NCI-H526 treated with DMSO at 0.1 percent for 48 hours (cell line): Measurements from ENCODE around the gene STK38.
A peak's percentile ranks its signal among the peaks of the same experiment; 100 is the strongest.

ENCODE experiments used
- DNase-seq: peaks from one replicate; lab custom pipeline; 2025; lab: John Stamatoyannopoulos, UW

The STK38 gene

DNA sequence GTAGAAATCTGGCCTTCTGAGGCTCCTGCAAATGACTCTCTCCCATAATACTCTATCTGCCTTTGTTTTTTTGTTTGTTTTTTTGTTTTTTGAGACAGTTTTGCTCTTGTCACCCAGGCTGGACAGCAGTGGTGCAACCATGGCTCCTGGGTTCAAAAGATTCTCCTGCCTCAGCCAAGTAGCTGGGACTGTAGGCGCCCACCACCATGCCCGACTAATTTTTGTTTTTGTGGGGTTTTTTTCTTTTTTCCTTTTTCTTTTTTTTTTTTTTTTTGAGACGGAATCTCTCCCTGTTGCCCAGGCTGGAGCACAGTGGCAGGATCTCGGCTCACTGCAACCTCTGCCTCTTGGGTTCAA is 16.6 kb upstream of the STK38 start:
- no peak for DNase-seq

DNA sequence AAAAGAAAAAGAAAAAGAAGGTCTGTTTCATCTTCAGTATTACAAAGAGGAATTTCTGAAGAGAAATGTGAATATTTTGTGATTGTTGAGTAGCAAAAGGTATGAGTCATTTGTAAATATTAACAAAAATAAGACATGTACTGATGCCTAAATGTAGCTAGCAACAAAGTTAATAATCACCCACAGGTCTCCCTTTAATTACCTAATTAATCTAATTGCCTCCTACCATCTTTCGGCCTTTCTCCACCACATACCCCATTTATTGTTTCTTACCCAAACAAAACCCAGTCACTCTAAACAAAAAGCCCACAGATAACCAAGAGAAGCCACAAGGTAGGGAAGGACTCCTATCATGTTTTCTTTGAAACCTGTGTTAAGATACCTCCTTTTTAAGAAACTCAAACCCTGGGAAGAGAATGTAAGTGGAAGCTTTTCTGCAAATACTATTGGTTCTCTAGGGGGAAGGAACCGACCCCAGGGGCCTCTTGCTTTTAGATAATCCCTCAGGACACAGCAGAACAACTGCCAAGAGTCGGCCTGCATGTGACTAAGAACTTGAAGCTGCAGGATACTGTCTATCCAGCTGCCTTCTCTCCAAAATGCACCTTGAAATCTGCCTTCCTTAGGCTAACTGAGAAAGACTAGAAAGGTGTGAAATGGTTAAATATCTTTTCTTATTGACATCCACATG is 16.1 kb upstream of the STK38 start:
- no peak for DNase-seq

DNA sequence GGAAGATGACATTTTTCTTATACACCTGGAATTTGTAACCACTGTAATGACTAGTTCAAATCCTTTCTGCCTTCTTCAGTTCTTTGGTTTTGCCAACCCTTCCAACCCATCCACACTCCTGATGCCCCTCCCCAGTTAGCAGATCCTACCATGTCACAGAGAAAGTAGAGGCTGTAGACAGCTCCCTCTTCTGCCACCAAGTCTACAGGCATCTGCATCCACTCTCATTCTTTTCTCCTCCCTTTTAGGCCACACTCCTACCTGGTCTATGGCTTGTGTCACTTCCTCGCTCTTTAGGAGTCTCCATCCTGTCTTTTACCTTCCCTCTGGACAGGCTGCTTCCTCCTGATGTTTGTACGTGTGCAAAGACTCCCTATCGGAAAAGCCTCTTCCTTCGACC is 13.5 kb upstream of the STK38 start:
- no peak for DNase-seq

DNA sequence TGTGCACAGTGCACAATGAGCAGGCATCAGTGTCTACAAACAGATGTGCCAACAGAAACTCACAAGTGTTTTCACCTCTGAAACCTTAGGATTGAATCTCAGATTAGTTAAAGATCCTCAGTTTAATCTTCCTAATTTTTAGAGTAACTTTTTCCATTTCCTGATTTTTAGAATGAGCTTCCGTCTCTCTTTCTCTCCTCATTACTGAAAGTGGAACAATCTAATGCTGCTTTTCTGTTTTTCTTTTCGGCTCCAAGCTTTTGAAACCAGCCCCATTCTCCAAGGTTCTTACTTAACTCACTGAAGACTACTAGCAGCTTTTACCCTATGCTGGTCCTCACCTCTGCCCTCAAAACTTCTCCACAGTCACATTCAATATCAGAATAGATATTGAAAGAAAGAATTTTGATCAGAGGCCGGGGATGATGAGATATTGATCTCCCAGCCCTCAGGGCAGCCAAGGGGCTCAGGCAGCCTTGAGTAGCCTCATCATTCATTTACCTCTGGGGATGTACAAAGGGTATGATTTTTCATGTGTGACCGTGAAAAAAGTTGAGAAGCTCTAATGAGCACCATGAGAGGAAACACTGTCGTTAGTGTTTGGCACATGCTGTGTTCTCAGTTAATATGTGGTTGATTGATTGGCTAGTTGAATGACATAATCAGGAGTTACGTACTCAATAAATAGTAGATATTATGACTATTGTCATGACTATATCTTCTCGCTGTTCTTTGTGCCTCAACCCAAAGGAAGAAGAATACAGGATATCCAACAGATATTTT is 11.9 kb upstream of the STK38 start:
- DNase-seq = no peak

DNA sequence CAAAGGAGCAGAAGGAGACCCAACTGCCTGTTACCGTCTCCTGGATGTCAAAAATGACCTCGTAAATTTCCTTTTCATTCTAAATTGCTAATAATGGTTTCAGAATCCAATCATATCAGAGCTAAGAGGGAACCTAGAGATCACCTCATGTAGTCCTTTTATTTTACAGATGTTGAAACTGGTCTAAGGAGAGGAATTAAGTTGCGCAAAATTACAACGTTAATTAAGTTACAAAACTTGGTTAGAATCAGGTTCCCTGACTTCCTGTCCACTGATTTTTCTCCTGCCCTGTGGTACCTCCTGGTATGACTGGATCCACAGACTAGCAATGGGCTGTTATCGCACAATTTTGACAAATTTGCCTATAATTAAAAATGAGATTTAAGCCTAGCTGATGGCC is 9.0 kb upstream of the STK38 start:
- no peak for DNase-seq

DNA sequence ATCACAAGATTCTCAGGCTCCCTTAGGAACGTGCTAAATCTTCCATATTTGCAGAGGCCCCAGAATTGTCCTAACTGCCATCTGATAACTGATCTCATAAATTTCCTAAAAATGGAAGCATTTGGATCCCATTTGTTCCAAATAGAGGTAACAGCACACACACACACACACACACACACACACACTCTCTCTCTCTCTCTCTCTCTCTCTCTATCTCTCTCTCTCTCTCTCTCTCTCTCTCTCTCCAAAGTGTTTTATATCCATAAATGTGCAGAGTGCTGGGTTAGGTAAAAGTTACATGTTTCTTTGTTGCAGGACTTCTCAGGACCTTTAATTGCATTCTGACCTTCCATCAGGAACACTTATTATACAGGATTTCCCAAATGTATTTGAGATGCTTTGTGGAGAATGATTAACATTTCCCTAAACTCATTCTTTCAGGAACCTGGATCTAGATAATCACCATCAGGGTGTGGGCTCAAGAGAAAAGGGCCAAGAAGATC is 8.5 kb upstream of the STK38 start:
- peak; percentile 70 for DNase-seq

DNA sequence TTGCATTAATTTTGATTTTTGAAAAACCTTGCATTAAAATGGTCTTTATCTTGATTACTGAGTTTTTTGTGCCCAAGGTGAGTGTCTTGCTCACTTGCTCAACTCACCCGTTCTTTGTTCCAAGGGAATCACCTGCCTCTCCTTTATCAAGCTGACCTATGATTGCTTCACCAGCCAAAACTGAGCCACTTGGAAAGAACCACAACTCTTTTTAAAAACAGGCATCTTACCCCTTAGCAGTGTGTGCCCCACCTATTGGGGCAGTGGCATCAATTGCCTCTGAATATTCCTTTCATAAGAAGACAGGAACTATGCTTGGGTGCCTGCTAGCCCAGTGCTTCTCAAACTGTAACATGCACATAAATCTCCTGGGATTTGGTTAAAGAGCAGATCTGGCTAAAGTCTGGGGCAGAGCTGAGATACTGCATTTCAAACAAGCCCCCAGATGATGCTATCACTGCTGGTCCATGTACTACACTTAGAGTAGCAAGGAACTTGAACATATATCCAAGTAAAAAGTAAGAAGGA is 3.3 kb upstream of the STK38 start:
- peak; percentile 91 for DNase-seq

DNA sequence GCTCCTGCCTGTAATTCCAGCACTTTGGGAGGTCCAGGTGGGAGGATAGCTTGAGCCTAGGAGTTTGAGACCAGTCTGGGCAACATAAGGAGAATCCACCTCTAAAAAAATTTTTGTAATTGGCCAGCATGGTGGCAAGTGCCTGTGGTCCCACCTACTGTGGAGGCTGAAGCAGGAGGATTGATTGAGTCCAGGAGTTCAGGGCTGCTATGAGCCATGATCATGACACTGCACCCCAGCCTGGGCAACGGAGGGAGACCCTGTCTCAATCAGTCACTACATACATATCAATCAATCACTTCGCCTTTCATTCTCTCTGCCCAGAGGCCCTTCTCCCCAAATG is 1.1 kb upstream of the STK38 start:
- no peak for DNase-seq

DNA sequence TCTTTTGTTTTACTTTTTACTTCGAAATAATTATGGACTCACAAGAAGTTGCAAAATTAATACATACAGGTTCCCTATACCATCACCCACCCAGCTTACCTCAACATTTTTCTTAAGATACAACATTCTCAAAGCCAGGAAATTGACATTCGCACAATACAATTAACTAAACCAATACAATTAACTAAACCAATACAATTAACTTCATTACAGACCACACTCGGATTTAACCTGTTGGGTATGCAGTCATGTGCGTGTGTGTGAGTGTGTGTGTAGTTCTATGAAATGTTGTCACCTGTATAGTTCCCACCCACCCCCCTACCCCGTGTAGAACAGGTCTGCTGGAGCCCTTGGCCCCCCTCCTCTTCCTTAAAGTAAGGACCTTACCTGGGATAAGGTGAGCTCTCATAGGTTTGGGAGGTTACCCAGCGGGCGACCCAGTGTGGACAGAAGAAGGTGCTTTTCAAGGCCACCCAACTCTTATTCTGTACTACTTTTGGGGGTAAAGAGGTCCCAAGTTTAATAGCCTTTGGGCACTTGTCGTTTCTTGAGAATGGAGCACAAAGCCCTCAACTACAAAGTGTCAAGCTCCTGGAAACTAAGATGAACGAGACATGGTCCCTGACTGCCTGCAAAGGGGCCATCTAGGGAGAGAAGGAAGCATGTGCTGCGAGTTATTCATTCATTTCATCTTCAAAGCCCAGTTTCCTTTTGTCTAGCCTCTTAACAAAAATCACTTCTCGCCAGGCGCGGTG is 544 bp upstream of the STK38 start:
- DNase-seq = no peak

DNA sequence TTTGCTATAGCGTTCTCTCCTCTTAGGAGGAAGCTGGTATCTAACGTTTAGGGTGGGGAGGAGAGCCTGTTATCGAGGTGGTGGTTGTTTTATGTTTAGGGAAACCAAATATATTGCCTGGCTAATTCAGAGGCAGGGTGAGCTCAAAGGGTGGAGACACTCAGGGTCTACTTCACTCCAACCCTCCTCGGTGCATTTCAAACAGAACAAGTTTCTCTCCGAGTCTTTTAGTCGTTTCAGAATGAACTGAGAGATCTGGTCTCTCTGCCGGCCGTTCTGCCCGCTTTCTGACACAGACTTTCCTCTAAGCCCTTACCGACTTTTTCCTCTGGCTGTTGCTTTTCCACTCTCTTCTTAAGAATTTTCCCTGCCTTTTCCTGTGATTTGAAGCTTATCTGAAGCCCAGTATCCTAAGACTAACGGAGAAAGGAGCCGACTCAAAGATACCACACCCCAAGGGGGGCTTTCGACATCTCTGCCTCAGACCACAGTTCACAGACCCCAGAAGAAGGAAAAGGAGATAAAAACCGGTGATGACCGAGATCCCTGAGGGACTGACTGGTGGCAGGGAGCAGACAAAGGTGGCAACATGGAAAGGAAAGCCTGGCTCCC is 865 bp downstream of the STK38 start:
- DNase-seq = peak; percentile 41

DNA sequence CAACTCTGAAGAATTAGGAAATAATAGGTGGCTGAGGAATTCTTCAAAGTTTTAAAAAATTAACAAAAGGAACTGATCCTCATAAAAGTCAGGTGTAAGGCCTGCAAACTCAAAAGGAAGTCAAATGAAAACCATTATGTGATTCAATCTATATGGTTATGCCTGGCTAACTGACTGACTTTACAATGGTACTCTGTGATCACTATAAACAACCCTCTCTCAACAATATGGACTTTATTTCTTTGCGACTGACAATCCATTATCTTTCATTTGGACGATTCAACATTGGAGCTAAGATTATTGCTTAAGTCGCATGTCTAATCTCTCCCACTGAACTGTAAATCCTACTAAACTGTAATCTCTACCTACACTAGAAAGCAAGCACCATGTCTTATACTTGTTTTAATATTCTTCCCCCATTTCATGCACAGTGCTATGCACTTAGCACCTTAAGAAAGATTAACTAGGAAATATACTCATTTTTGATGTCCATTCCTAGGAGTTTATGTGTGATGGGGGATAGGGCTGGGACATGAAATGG is 1.4 kb downstream of the STK38 start:
- DNase-seq = no peak

DNA sequence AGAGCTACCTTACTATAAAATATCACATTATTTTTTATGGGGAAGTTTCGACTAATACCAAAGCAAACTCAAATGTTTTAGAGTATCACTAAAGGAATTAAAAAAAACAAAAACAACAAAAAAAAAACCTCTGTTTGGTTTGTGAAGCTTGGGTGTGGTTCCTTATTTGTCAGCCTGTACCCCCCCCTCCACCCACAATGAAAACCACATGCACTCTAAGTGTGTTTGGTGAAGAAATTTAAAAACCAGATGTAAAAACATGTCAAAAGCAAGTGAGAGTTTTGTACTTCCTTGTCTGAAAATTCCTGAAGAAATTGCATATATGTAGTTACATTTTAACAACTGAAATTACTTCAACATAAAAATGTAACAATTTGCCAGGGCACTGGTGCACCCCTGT is 3.1 kb downstream of the STK38 start:
- no peak for DNase-seq

DNA sequence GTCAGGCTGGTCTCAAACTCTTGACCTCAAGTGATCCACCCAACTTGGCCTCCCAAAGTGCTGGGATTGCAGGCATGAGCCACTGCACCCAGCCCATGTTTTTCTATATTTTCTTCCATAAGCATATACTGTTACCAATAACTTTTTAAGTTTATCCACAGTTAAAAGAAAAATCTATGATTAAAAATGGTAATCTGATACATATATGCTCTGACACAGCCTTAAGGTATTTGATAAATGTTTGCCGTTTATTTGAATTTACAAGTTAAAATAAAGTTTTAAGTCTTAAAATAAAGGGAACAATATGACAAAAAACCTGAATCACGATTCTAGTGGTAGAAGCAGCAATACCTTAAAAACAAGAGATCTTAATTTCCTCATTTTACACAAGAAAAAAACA is 5.2 kb downstream of the STK38 start:
- DNase-seq = no peak

DNA sequence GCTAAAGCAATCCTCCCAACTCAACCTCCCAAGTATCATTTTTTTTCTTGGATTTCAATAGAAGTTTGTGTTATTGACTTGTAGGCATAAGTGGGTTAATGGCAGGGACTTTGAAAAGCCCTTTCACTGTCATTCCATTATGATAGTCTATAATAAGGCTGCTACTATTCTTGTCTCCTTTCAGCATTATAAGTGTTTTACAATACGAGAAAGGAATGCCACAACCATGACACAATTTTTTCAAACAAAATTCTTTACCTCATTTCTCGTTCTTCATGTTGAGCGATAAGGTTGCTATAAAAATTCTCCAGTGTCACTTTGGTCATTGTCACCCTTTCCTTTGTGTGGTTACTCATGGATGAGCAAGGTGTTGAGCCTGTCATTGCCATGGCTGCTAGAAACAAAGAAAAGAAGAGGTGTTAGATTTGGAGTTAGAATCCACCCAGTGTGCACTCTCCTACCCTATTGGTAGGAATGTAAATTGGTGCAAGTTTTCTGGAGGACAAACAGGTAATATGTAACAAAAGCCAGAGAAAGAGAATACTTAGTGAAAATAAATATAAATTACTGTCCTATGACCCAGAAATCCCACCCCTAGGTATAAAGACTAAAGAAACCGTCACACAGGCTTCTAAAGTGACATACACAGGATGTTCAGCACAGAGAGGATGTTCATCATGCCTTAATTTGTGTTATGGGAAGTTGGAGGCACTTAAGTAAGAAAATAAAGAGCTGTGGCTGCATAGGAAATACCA is 7.3 kb downstream of the STK38 start:
- no peak for DNase-seq

DNA sequence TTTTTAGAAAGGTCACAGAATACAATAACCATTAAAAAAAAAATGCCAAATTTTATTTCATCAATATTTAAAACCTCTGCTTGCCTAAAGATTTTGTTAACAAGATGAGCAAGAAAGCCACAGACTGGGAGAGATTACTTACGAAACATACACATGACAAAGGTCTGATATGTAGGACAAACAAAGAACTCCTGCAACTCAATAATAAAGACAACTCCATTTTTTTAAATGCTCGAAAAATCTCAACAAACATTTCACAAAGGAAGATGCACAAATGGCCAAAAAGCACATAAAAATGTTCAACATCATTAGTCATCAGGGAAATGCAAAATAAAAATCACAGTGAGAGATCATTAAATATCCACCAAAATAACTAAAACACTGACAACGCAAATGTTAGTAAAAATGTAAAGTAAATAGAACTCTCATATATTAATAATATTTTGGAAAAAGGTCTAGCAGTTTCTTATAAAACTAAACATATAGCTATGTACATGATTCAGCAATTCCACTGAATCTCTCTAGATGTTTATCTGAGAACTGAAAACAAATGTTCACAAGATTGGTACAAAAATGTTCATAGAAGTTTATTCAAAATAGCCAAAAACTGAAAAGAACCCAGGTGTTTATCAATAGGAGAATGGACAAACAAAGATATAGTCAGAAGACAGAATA is 10.3 kb downstream of the STK38 start:
- no peak for DNase-seq

DNA sequence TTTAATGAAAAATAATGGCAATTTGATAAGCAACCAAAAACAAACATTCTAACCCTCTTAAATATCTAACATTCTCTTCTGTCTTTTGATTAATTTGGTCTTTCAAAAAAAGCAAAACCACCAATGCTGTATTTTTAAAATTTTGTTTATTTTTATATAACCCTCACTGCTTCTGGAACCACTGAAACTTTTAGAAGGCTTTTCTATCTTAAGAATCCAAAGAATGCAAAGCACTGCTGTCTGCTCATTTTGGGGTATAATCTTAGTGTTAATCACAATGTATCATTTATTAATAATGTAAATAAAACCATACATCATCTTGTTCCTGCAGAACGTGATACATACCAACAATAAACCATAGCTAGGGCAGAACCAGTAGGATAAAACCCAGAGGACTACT is 14.0 kb downstream of the STK38 start:
- DNase-seq = no peak

DNA sequence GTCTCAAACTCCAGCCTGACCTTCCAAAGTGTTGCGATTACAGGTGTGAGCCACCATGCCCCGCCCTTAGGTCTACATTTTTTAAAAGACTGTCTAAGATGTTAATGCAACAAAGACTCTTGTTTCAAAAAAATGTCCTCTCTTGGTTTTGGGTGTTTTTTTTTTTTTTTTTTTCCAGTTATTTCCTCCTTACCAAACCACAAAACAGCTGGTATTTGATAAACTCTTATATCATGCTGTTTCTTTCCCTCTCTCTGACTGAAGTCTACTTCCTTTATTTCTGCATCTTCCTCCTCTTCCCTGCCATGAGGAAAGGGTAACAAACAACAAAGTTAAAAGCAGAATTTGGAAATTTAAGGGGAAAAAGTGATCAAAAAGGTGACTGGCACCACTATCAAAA is 21.2 kb downstream of the STK38 start:
- no peak for DNase-seq

DNA sequence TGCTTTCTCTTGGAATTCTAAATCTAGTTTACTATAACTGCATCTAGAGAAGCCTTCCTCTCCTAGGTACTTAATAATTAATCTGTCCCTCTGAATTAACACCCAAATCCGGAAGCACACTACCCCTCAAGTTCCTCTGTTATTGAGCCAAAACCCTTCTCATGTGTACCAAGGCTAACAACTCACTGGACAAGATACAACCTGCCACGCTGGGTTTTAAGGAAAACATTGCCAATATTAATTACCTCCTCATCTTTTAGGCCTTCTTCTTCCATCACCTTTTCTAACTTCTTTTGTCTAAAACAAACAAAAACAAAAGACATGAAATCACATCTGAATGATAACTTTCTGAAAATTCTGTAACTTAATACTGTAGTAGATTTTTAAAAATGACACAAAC is 21.9 kb downstream of the STK38 start:
- no peak for DNase-seq

DNA sequence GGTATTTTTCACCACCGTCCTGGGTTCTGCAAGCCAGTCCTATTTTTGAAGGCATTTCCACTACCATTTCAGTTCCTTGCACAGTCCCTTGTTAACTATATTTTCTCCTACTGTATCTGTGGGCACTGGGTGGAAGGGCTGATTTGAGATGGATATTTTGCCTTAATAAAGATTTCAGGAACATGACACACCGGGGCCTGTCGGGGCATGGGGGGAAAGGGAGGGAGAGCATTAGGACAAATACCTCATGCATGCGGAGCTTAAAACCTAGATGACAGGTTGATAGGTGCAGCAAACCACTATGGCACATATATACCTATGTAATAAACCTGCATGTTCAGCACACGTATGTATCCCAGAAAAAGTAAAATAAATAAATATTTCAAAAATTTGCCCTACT is 22.4 kb downstream of the STK38 start:
- no peak for DNase-seq

DNA sequence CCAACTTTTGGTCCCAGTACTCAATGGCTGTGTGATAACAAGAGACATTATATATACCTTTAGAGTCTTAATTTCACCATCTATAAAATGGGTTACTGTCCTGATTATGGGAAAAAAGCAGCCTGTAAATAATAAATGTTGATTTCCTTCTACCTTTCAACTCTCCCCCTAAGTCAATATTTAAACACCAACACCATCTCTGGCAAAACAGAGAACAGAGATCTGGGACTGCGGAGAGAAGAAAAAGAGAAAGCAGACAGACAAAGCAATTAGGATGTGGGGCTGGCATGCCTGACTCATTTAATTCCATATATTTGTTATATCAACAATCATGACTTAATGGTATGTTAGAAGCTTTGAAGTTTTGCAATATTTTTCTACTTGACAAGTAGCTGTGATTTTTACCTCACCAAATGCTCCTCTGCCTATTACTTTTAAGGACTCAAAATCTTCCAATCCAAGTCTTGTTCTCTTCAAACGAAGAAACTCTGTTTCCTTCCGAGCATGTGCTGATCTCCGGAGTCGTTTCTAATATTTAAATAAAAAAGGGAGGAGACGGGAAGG is 23.3 kb downstream of the STK38 start:
- DNase-seq = no peak

DNA sequence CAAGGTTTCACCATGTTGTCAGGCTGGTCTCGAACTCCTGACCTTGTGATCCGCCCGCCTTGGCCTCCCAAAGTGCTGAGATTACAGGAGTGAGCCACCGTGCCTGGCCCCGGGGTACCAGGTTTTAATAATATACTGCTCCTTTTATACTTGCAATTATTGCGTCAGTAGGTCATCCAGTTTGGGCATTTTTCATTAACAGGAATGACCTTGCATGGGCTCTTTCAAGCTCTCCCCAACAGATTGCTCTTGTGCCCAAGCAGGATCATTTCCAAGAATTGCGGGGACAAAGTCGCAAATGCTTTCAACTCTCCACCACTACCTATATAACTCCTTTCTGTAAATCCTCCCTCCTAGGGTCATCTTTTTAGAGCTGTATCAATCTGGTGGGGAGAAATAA is 23.8 kb downstream of the STK38 start:
- DNase-seq = no peak
